Uterus (tissue), 4 donors: Measurements from ENCODE around the gene FNTB. TPM values are rescaled to one million over a fixed set of nuclear protein-coding genes. Genes with fewer than 3 reads are reported as not detected.

Experiments used
- DNase-seq, 2 donors: peaks; one replicate each; pipeline ENCODE4 v3.0.0-alpha.2; 2019 to 2020
- H3K27ac ChIP-seq, 2 donors: fragments of 200-600 bp; sonication (generic); 1 replicate in 1 of 2; 2 replicates in 1 of 2; pipeline ENCODE4 v1.5.1; 2016 to 2018
- H3K27me3 ChIP-seq, 2 donors: fragments of 200-600 bp; sonication (generic); one replicate each; pipeline ENCODE4 v1.5.1; 2018 to 2019; ENCODE audit warnings: control low read depth in 1 of 2
- H3K36me3 ChIP-seq, 2 donors: fragments of 200-600 bp; sonication (generic); one replicate each; pipeline ENCODE4 v1.5.1; 2019; ENCODE audit warnings: control low read depth in 1 of 2
- H3K4me1 ChIP-seq, 2 donors: fragments of 200-600 bp; sonication (generic); one replicate each; pipeline ENCODE4 v1.5.1; 2018 to 2019; ENCODE audit warnings: control low read depth in 1 of 2
- H3K4me3 ChIP-seq, 2 donors: fragments of 200-600 bp; sonication (generic); 1 replicate in 1 of 2; 2 replicates in 1 of 2; pipeline ENCODE4 v1.5.1; 2018 to 2019; ENCODE audit warnings: mild to moderate bottlenecking in 1 of 2
- H3K9me3 ChIP-seq, 2 donors: fragments of 200-600 bp; sonication (generic); one replicate each; pipeline ENCODE4 v1.5.1; 2019; ENCODE audit warnings: control low read depth in 1 of 2
- POLR2A ChIP-seq, 2 donors: fragments of 450-650 bp; IDR thresholded peaks; one replicate each; pipeline ENCODE4 v1.6.1; 2016; ENCODE audit warnings: antibody characterized with exemption in 2 of 2, mild to moderate bottlenecking in 1 of 2, moderate library complexity in 1 of 2
- intact Hi-C: fragments of 100-400 bp; cut with DNase I; formaldehyde crosslinking; loops from one replicate; pipeline ENCODE4 v1.15.1; 2023; ENCODE audit warnings: low total_unique reads
- microRNA-seq: library from miRNA; unstranded; fragments of <30 nt; microRNA quantifications from one replicate; pipeline ENCODE4, GENCODE V29; 2016; ENCODE audit warnings: borderline microRNAs expressed, borderline replicate concordance
- small RNA-seq: library from RNA; depleted of rRNA; stranded (forward); fragments of <200 nt; gene quantifications from one replicate; pipeline ENCODE3, GENCODE V24; 2016
- total RNA-seq, 4 donors: library from RNA; depleted of rRNA in 3 of 4; stranded (reverse); fragments of >200 nt in 3 of 4; gene quantifications; one replicate each; pipeline versions ENCODE4 v1.1.0 to v1.2.4, GENCODE V29; 2014 to 2023
- TF ChIP-seq, protein P1 (sequence below), 4 experiments: fragments of 200-600 bp in 2 of 4; fragments of 450-650 bp in 2 of 4; sonication (generic) in 2 of 4; IDR thresholded peaks; one replicate each; pipeline ENCODE4 v1.5.1; 2016 to 2019; ENCODE audit warnings: antibody characterized with exemption in 4 of 4, mild to moderate bottlenecking in 2 of 4, moderate library complexity in 1 of 4
- donor health status: DM: yes; HTN: yes; CAD: no.

Gene FNTB
- total RNA-seq, 4 donors from 2014 or later: 7.4 to 29.7 (median 20.4) TPM

DNA sequence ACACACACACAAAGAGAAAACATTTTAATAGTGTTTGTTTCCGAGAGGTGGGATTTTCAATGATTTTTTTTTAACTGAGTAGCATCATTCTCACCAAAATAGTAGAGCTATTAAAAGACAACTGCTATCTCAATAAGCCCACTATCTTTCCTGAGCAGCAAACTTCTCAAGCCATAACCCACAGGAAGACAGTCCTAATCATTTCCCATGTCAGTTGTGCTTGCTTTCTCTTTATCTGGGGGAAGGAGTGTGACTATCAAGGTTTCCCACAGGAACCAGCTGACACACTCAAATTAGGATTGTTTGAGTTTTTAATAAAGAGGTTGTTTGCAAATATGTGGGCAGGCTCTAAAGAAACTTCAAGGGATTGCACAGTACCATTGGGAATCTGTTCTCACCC, 120.5 kb downstream of the FNTB start:
- Histone ChIP-seq H3K4me3 (no peak overlapping the region), H3K4me1 (no peaks in the 10 kb centered on the region), H3K9me3 (no peaks in the 10 kb centered on the region), H3K27ac (no peak overlapping the region), H3K36me3 (no peaks in the 10 kb centered on the region), H3K27me3 (no peaks in the 10 kb centered on the region)
- TF ChIP-seq, protein P1, sequence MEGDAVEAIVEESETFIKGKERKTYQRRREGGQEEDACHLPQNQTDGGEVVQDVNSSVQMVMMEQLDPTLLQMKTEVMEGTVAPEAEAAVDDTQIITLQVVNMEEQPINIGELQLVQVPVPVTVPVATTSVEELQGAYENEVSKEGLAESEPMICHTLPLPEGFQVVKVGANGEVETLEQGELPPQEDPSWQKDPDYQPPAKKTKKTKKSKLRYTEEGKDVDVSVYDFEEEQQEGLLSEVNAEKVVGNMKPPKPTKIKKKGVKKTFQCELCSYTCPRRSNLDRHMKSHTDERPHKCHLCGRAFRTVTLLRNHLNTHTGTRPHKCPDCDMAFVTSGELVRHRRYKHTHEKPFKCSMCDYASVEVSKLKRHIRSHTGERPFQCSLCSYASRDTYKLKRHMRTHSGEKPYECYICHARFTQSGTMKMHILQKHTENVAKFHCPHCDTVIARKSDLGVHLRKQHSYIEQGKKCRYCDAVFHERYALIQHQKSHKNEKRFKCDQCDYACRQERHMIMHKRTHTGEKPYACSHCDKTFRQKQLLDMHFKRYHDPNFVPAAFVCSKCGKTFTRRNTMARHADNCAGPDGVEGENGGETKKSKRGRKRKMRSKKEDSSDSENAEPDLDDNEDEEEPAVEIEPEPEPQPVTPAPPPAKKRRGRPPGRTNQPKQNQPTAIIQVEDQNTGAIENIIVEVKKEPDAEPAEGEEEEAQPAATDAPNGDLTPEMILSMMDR (IDR thresholded peaks at IDR 0.05): no peak
- no peak for TF ChIP-seq POLR2A (IDR thresholded peaks at IDR 0.05)
- intact Hi-C loops: no loop called here
- DNase-seq: no peak

- no peaks in the 10 kb centered on the region for H3K9me3 ChIP-seq
- intact Hi-C loops: no loop called here
- TF ChIP-seq, protein P1 (IDR thresholded peaks at IDR 0.05): no peak
- no peak for TF ChIP-seq POLR2A (IDR thresholded peaks at IDR 0.05)
- H3K4me1 ChIP-seq: no peaks in the 10 kb centered on the region
- H3K27me3 ChIP-seq: no peaks in the 10 kb centered on the region
- H3K36me3 ChIP-seq: no peaks in the 10 kb centered on the region
- no peak for DNase-seq
- no peak overlapping the region for H3K4me3 ChIP-seq
- H3K27ac ChIP-seq: no peak overlapping the region
Measured at GRCh38 chr14:65109357-65109756, 122.7 kb downstream of the FNTB start.

DNA sequence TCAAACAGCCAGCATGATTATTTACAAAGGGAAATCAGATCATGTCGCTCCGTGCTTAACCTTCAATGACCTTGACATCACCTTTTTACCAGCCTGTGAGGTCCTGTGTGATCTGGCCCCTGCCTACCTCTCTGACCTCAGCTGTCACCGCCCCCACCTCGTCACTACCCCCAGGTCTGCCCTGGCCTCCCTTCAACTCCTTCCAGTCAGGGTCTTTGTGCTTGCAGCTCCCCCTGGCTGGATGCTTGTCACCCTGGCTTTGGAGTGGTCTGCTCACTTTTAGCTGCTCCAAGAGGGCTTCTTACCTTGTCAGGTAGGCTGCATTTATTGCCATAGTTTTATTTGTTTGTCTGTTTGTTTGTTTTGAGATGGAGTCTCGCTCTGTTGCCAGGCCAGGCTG, 123.8 kb downstream of the FNTB start:
- intact Hi-C loops: no loop called here
- no peak overlapping the region for H3K27ac ChIP-seq
- no peak for TF ChIP-seq POLR2A (IDR thresholded peaks at IDR 0.05)
- TF ChIP-seq, protein P1 (IDR thresholded peaks at IDR 0.05): no peak
- H3K36me3 ChIP-seq: no peaks in the 10 kb centered on the region
- no peaks in the 10 kb centered on the region for H3K27me3 ChIP-seq
- H3K9me3 ChIP-seq: no peaks in the 10 kb centered on the region
- no peaks in the 10 kb centered on the region for H3K4me1 ChIP-seq
- H3K4me3 ChIP-seq: no peak overlapping the region
- DNase-seq: no peak

Small RNA genes within 50 kb of the gene (microRNA-seq; reads per million reads assigned to microRNA genes)
- not detected for gene MIR4706

Small RNA genes within 50 kb of the gene (small RNA-seq; reads per million reads assigned to genes)
- not detected for gene MIR4706

Other genes starting within 250 kb of the FNTB start
- gene SPTB, start 107.0 kb upstream of the FNTB start, total RNA-seq: 1 to 10 TPM in 3 of 4 donors, not detected in 1; 1.0 to 5.4 (median 4.6) TPM
- gene CHURC1, start 72.4 kb upstream of the FNTB start, total RNA-seq: 100 to 1,000 TPM in 1 of 4 donors, 10 to 100 TPM in 3; 35.1 to 121 (median 62.4) TPM
- gene GPX2, start 44.1 kb upstream of the FNTB start, total RNA-seq: under 1 TPM in 1 of 4 donors, not detected in 3; 0.29 TPM
- gene RAB15, start 14.6 kb upstream of the FNTB start, total RNA-seq: 1 to 10 TPM in 3 of 4 donors, not detected in 1; 1.0 to 3.8 (median 3.4) TPM
- 100 to 1,000 TPM in 1 of 4 donors, 10 to 100 TPM in 3; 32.6 to 153 (median 68.4) TPM for gene MAX, start 115.6 kb downstream of the FNTB start, total RNA-seq